ENCODE data around the gene RHBDF1. TPM values are rescaled to one million over a fixed set of nuclear protein-coding genes. Genes with fewer than 3 reads are reported as not detected.

The RHBDF1 gene
- total and polyA plus RNA-seq, 9 of the 15 experiments (the other 6 are each of a cell fraction or from before 2014, with no cell fraction given) = 1.0 to 8.2 (median 4.2) TPM

DNA sequence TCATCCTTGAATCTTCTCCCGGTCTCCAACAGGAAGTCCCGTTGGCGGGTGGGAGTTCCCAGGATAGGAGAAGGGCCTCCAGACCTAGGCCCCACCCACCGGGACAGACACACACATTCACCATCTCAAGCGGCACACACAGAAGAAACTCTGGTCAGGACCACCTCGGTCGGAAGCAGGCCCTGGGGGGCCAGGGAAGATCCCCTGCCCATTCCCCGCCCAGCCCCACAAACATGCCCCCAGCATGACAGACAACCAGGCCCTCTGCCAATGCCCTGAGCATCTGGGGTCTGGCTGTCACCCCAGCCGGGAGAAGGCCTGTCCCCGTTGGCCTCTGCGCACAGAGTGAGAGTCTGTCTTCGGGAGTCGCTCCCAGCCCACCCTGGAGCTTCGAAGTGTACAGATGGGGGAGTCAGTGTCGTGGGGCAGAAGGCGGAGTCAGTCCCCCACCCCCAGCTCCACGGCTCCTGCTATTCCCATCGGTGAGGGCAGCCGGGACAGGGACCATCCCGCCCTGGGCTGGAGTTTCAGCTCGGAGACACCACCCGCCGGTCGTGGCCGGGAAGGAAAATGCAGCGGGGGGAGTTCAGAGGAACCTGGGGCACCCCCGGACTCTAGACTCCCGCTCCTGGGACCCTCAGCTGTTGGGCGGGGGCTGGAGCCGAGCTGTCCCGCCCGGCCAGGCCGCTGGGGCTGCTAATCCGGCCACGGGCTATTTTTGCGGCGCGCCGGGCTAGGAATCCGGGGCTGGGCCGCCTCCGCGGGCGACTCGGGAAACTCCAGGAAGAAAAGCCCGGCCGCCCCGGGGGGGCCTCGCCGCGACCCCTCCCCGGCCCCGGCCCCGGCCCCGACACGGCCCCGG lies 660 bp downstream of the RHBDF1 start (continued):
- TF ChIP-seq, protein P1, sequence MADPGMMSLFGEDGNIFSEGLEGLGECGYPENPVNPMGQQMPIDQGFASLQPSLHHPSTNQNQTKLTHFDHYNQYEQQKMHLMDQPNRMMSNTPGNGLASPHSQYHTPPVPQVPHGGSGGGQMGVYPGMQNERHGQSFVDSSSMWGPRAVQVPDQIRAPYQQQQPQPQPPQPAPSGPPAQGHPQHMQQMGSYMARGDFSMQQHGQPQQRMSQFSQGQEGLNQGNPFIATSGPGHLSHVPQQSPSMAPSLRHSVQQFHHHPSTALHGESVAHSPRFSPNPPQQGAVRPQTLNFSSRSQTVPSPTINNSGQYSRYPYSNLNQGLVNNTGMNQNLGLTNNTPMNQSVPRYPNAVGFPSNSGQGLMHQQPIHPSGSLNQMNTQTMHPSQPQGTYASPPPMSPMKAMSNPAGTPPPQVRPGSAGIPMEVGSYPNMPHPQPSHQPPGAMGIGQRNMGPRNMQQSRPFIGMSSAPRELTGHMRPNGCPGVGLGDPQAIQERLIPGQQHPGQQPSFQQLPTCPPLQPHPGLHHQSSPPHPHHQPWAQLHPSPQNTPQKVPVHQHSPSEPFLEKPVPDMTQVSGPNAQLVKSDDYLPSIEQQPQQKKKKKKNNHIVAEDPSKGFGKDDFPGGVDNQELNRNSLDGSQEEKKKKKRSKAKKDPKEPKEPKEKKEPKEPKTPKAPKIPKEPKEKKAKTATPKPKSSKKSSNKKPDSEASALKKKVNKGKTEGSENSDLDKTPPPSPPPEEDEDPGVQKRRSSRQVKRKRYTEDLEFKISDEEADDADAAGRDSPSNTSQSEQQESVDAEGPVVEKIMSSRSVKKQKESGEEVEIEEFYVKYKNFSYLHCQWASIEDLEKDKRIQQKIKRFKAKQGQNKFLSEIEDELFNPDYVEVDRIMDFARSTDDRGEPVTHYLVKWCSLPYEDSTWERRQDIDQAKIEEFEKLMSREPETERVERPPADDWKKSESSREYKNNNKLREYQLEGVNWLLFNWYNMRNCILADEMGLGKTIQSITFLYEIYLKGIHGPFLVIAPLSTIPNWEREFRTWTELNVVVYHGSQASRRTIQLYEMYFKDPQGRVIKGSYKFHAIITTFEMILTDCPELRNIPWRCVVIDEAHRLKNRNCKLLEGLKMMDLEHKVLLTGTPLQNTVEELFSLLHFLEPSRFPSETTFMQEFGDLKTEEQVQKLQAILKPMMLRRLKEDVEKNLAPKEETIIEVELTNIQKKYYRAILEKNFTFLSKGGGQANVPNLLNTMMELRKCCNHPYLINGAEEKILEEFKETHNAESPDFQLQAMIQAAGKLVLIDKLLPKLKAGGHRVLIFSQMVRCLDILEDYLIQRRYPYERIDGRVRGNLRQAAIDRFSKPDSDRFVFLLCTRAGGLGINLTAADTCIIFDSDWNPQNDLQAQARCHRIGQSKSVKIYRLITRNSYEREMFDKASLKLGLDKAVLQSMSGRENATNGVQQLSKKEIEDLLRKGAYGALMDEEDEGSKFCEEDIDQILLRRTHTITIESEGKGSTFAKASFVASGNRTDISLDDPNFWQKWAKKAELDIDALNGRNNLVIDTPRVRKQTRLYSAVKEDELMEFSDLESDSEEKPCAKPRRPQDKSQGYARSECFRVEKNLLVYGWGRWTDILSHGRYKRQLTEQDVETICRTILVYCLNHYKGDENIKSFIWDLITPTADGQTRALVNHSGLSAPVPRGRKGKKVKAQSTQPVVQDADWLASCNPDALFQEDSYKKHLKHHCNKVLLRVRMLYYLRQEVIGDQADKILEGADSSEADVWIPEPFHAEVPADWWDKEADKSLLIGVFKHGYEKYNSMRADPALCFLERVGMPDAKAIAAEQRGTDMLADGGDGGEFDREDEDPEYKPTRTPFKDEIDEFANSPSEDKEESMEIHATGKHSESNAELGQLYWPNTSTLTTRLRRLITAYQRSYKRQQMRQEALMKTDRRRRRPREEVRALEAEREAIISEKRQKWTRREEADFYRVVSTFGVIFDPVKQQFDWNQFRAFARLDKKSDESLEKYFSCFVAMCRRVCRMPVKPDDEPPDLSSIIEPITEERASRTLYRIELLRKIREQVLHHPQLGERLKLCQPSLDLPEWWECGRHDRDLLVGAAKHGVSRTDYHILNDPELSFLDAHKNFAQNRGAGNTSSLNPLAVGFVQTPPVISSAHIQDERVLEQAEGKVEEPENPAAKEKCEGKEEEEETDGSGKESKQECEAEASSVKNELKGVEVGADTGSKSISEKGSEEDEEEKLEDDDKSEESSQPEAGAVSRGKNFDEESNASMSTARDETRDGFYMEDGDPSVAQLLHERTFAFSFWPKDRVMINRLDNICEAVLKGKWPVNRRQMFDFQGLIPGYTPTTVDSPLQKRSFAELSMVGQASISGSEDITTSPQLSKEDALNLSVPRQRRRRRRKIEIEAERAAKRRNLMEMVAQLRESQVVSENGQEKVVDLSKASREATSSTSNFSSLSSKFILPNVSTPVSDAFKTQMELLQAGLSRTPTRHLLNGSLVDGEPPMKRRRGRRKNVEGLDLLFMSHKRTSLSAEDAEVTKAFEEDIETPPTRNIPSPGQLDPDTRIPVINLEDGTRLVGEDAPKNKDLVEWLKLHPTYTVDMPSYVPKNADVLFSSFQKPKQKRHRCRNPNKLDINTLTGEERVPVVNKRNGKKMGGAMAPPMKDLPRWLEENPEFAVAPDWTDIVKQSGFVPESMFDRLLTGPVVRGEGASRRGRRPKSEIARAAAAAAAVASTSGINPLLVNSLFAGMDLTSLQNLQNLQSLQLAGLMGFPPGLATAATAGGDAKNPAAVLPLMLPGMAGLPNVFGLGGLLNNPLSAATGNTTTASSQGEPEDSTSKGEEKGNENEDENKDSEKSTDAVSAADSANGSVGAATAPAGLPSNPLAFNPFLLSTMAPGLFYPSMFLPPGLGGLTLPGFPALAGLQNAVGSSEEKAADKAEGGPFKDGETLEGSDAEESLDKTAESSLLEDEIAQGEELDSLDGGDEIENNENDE (IDR thresholded peaks at IDR 0.05; ENCODE audit: low read depth, low read length) = no peak
- TF ChIP-seq ZNF436 (CRISPR knock-in tag; IDR thresholded peaks at IDR 0.05) (no peak), MCM3 (IDR thresholded peaks at IDR 0.05) (no peak), HMGN3 (IDR thresholded peaks at IDR 0.05; ENCODE audit: borderline replicate concordance, extremely low read depth, insufficient read length, low read depth, low read length) (peak; percentile 34), KAT7 (CRISPR knock-in tag; IDR thresholded peaks at IDR 0.05; ENCODE audit: borderline replicate concordance) (0 out of 2 replicates have a peak, but pooled peaks have one; percentile 52), ZNF354B (CRISPR knock-in tag; IDR thresholded peaks at IDR 0.05) (no peak), ZNF311 (CRISPR knock-in tag; IDR thresholded peaks at IDR 0.05) (no peak), SIN3A (IDR thresholded peaks at IDR 0.05; ENCODE audit: borderline replicate concordance in 2 of 2, control insufficient read depth in 1 of 2, low read depth in 2 of 2, low read length in 2 of 2) (0 out of 4 replicates have a peak, but pooled peaks of 1 of the 2 experiments have one; percentile 22)
- TF ChIP-seq, protein P2, sequence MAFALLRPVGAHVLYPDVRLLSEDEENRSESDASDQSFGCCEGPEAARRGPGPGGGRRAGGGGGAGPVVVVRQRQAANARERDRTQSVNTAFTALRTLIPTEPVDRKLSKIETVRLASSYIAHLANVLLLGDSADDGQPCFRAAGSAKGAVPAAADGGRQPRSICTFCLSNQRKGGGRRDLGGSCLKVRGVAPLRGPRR (CRISPR knock-in tag; IDR thresholded peaks at IDR 0.05) = no peak
- TF ChIP-seq, protein P3, sequence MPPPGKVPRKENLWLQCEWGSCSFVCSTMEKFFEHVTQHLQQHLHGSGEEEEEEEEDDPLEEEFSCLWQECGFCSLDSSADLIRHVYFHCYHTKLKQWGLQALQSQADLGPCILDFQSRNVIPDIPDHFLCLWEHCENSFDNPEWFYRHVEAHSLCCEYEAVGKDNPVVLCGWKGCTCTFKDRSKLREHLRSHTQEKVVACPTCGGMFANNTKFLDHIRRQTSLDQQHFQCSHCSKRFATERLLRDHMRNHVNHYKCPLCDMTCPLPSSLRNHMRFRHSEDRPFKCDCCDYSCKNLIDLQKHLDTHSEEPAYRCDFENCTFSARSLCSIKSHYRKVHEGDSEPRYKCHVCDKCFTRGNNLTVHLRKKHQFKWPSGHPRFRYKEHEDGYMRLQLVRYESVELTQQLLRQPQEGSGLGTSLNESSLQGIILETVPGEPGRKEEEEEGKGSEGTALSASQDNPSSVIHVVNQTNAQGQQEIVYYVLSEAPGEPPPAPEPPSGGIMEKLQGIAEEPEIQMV (tag; conservative IDR thresholded peaks at IDR 0.05; ENCODE audit: low read depth) = no peak
- TF ChIP-seq, protein P4, sequence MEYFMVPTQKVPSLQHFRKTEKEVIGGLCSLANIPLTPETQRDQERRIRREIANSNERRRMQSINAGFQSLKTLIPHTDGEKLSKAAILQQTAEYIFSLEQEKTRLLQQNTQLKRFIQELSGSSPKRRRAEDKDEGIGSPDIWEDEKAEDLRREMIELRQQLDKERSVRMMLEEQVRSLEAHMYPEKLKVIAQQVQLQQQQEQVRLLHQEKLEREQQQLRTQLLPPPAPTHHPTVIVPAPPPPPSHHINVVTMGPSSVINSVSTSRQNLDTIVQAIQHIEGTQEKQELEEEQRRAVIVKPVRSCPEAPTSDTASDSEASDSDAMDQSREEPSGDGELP (CRISPR knock-in tag; IDR thresholded peaks at IDR 0.05; ENCODE audit: borderline replicate concordance) = peak; percentile 64; the same call in 1 of the 2 replicates
